OCI-M2 (cell line): ENCODE results near the gene RPRD1A.
A peak's percentile ranks its signal among the peaks of the same experiment; 100 is the strongest.
"Not testable (repeated sequence)": the region's sequence is repeated elsewhere in the genome, so short reads cannot be mapped to it uniquely, and the experiment has no call there.

ENCODE experiments used
- DNase-seq: peaks from one replicate; lab custom pipeline; 2025; ENCODE audit not compliant: unreplicated experiment; lab: John Stamatoyannopoulos, UW

The RPRD1A gene

GRCh38 chr18:36067055-36067957, at the start of gene RPRD1A:
TSS of gene RPRD1A (minus strand) at chr18:36067559. CDS start at chr18:36067404, 155 bp downstream.
- DNase-seq: peak; percentile 40

- not testable (repeated sequence) for DNase-seq
Observed at GRCh38 chr18:36116771-36117170, 49.4 kb upstream of the RPRD1A start.

- no peak for DNase-seq
Observed at GRCh38 chr18:36114738-36115137, 47.4 kb upstream of the RPRD1A start.

- DNase-seq: no peak
Observed at GRCh38 chr18:36114251-36114650, 46.9 kb upstream of the RPRD1A start.

- no peak for DNase-seq
Observed at GRCh38 chr18:36112302-36112701, 44.9 kb upstream of the RPRD1A start.

GRCh38 chr18:36109737-36110136, 42.4 kb upstream of the RPRD1A start:
- no peak for DNase-seq

GRCh38 chr18:36108601-36109000, 41.2 kb upstream of the RPRD1A start:
- DNase-seq: no peak

GRCh38 chr18:36108196-36108595, 40.8 kb upstream of the RPRD1A start:
- DNase-seq: no peak

GRCh38 chr18:36107477-36107876, 40.1 kb upstream of the RPRD1A start:
- no peak for DNase-seq

GRCh38 chr18:36104749-36105148, 37.4 kb upstream of the RPRD1A start:
- no peak for DNase-seq

- DNase-seq: no peak
Observed at GRCh38 chr18:36101943-36102342, 34.6 kb upstream of the RPRD1A start.

GRCh38 chr18:36099311-36099710, 32.0 kb upstream of the RPRD1A start:
- no peak for DNase-seq

- no peak for DNase-seq
Observed at GRCh38 chr18:36096955-36097354, 29.6 kb upstream of the RPRD1A start.

- no peak for DNase-seq
Observed at GRCh38 chr18:36095936-36096519, 28.7 kb upstream of the RPRD1A start.

GRCh38 chr18:36094431-36094830, 27.1 kb upstream of the RPRD1A start:
- no peak for DNase-seq

GRCh38 chr18:36092116-36092515, 24.8 kb upstream of the RPRD1A start:
- not testable (repeated sequence) for DNase-seq

- DNase-seq: no peak
Observed at GRCh38 chr18:36089001-36089400, 21.6 kb upstream of the RPRD1A start.

- no peak for DNase-seq
Observed at GRCh38 chr18:36088256-36088655, 20.9 kb upstream of the RPRD1A start.

- DNase-seq: no peak
Observed at GRCh38 chr18:36086186-36086585, 18.8 kb upstream of the RPRD1A start.

GRCh38 chr18:36085195-36085594, 17.8 kb upstream of the RPRD1A start:
- no peak for DNase-seq

GRCh38 chr18:36083729-36084128, 16.4 kb upstream of the RPRD1A start:
- DNase-seq: no peak

GRCh38 chr18:36081118-36081517, 13.8 kb upstream of the RPRD1A start:
- not testable (repeated sequence) for DNase-seq
